Stimulated activated naive CD8-positive, alpha-beta T cell treated with anti-CD3 and anti-CD28 coated beads, Interleukin-15, amount 100 ng/mL, for 72 hours (primary cell): ENCODE data around the gene ANAPC1.
"Not testable (repeated sequence)": the region's sequence is repeated elsewhere in the genome, so short reads cannot be mapped to it uniquely, and the experiment has no call there.

Experiments used
- ATAC-seq: fragments of 150-1000 bp; cut with Tn5 transposase; 2 replicates; pipeline ENCODE4 v1.10.0; 2021; ENCODE audit warnings: mild to moderate bottlenecking, moderate library complexity
- DNase-seq, 2 donors: peaks; one replicate each; pipeline ENCODE4 v3.0.0; 2021 to 2022
- H3K27ac Mint-ChIP-seq, 2 donors: one replicate each; pipeline ENCODE4 v1.8.0; 2022; ENCODE audit warnings: mild to moderate bottlenecking in 2 of 2, mixed read lengths in 2 of 2, moderate library complexity in 2 of 2
- H3K27me3 Mint-ChIP-seq: one replicate; pipeline ENCODE4 v1.8.0; 2022; ENCODE audit warnings: mixed read lengths
- H3K4me1 Mint-ChIP-seq: one replicate; pipeline ENCODE4 v1.8.0; 2022; ENCODE audit warnings: mild to moderate bottlenecking, mixed read lengths
- H3K4me3 Mint-ChIP-seq, 2 donors: one replicate each; pipeline ENCODE4 v1.8.0; 2022; ENCODE audit warnings: mild to moderate bottlenecking in 2 of 2, mixed read lengths in 2 of 2, moderate library complexity in 1 of 2
- H3K9me3 Mint-ChIP-seq, 2 donors: one replicate each; pipeline ENCODE4 v1.8.0; 2022; ENCODE audit warnings: mixed read lengths in 2 of 2

The ANAPC1 gene

DNA sequence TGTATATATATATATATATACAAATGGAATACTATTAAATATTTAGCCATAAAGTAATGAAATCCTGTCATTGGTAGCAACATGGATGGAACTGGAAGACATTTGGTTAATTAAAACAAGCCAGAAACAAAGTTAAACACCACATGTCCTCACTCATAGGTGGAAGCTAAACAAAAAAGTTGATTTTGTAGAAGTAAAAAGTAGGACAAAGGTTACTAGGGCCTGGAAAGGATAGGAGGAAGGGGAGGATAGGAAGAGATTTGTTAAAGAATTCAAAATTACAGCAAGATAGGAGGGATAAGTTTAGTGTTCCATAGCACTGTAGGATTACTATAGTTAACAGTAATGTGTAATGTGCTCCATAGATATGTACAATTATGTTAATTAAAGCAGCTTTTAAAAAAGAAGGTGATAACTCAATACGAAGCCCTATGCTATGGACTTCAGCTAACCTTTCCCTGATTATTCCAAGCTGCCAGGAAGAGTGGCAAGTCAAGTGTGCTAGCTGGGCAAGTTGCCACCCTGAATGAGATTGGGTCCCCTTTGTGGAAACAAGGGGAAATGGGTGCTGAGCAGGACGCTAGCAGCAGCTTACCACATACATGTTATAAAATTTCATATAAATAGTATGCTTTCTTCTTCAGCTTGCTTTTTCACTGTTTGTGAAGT lies 26.8 kb upstream of the ANAPC1 start:
- ATAC-seq (no peak), DNase-seq (no peak)
- Mint-ChIP-seq H3K27me3 (no peaks in the 10 kb centered on the region), H3K4me3 (no peak overlapping the region), H3K4me1 (peaks cover 12% of the 10 kb centered on the region), H3K27ac (no peak overlapping the region), H3K9me3 (no peaks in the 10 kb centered on the region)

DNA sequence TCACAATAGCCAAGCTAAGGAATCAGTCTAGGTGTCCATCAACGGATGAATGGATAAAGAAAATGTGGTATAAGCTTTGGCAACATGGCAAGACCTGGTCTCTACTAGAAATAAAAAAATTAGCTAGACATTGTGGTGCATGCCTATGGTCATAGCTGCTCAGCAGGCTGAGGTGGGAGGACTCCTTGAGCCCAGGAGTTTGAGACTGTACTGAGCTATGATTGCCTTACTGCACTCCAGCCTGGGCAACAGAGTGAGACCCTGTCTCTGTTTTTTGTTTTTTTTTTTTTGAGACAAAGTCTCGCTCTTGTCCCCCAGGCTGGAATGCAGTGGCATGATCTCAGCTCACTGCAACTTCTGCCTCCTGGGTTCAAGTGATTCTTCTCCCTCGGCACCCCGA lies 26.0 kb upstream of the ANAPC1 start:
- not testable (repeated sequence) for H3K27me3 Mint-ChIP-seq

GRCh38 chr2:111909079-111909478 lies 25.1 kb upstream of the ANAPC1 start:
- no peaks in the 10 kb centered on the region for H3K27me3 Mint-ChIP-seq
- H3K4me3 Mint-ChIP-seq, result no peak overlapping the region
- no peak for DNase-seq
- no peak for ATAC-seq
- no peak overlapping the region for H3K27ac Mint-ChIP-seq
- H3K4me1 Mint-ChIP-seq, result peaks cover 13% of the 10 kb centered on the region
- H3K9me3 Mint-ChIP-seq, result no peaks in the 10 kb centered on the region

More for the DNA sequence above, 26.0 kb upstream of the ANAPC1 start:
- not testable (repeated sequence) for H3K27ac Mint-ChIP-seq, ATAC-seq, DNase-seq, H3K9me3 Mint-ChIP-seq, H3K4me3 Mint-ChIP-seq
- H3K4me1 Mint-ChIP-seq, result peaks cover 13% of the 10 kb centered on the region

- no peaks in the 10 kb centered on the region for H3K9me3 Mint-ChIP-seq
- no peak for ATAC-seq
- H3K27ac Mint-ChIP-seq, result no peak overlapping the region
- H3K4me1 Mint-ChIP-seq, result peaks cover 13% of the 10 kb centered on the region
- H3K27me3 Mint-ChIP-seq, result no peaks in the 10 kb centered on the region
- no peak overlapping the region for H3K4me3 Mint-ChIP-seq
- no peak for DNase-seq
Observed at GRCh38 chr2:111908578-111908977, 24.6 kb upstream of the ANAPC1 start.

GRCh38 chr2:111905990-111906735 lies 22.2 kb upstream of the ANAPC1 start:
- Mint-ChIP-seq H3K4me3 (no peak overlapping the region), H3K27me3 (no peaks in the 10 kb centered on the region), H3K9me3 (no peaks in the 10 kb centered on the region), H3K4me1 (peaks cover 13% of the 10 kb centered on the region), H3K27ac (no peak overlapping the region)
- no peak for DNase-seq
- no peak for ATAC-seq

DNA sequence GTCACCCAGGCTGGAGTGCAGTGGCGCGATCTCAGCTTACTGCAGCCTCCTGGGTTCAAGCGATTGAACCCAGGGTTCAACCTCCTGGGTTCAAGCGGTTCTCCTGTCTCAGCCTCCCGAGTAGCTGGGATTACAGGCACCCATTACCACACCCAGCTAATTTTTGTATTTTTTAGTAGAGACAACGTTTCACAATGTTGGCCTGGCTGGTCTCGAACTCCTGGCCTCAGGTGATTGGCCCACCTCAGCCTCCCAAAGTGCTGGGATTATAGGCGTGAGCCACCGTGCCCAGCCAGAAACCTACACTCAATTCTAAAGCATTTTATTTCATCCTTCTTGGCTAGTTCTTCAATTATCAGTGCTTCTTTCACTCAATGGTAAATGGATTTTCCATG lies 21.5 kb upstream of the ANAPC1 start:
- not testable (repeated sequence) for H3K27me3 Mint-ChIP-seq, ATAC-seq, DNase-seq, H3K4me3 Mint-ChIP-seq, H3K9me3 Mint-ChIP-seq, H3K27ac Mint-ChIP-seq
- peaks cover 18% of the 10 kb centered on the region for H3K4me1 Mint-ChIP-seq

DNA sequence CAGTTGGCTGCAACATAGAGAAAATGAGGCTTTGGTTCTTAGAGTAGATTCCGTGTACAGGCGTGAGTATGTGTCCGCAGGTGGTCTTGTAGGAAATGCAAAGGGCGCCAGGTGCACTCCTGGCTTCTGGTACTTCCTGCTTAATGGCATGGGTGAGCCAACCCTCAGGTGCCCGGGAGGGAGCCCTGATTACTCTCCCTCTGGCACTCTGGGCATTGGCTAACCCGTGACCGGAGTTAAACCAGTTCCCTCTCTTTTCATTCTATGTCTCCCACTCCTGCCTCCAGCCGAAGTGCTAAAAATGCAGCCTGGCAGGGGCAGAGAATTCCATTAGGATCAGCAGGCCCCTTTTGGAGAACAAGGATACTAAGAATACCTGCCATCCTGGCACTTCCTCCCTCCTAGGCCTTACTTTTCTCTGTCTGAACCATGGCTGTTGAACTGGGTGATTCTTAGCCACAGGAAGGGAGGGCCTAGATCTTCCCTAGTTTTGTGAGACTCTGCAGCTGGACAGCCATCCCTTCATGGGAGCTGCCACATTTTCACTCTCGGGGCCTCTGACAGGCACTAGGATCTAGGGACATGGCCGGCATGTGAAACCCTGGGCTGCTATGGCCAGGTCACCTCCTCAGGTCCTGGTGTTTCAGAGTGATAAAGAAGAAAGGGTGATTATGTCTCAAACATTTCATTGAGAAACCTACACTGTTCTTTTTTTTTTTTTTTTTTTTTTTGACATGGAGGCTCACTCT lies 20.9 kb upstream of the ANAPC1 start:
- peaks cover 19% of the 10 kb centered on the region for H3K4me1 Mint-ChIP-seq
- ATAC-seq, result no peak
- no peak overlapping the region for H3K4me3 Mint-ChIP-seq

GRCh38 chr2:111903930-111904439 lies 20.0 kb upstream of the ANAPC1 start:
- peaks cover 18% of the 10 kb centered on the region for H3K27me3 Mint-ChIP-seq
- ATAC-seq (no peak), DNase-seq (no peak)
- H3K9me3 Mint-ChIP-seq, result no peaks in the 10 kb centered on the region
- H3K4me1 Mint-ChIP-seq, result peaks cover 27% of the 10 kb centered on the region
- H3K27ac Mint-ChIP-seq, result no peak overlapping the region
- H3K4me3 Mint-ChIP-seq, result no peak overlapping the region

More for the DNA sequence above, 20.9 kb upstream of the ANAPC1 start:
- H3K9me3 Mint-ChIP-seq, result no peaks in the 10 kb centered on the region
- no peak for DNase-seq
- peaks cover 9% of the 10 kb centered on the region for H3K27me3 Mint-ChIP-seq
- no peak overlapping the region for H3K27ac Mint-ChIP-seq

GRCh38 chr2:111903516-111903915 lies 19.5 kb upstream of the ANAPC1 start:
- H3K4me1 Mint-ChIP-seq, result peaks cover 28% of the 10 kb centered on the region
- DNase-seq (no peak), ATAC-seq (no peak)
- no peak overlapping the region for H3K4me3 Mint-ChIP-seq
- peak overlapping the region in 1 of 2 donors; percentile 69 for H3K27ac Mint-ChIP-seq
- no peaks in the 10 kb centered on the region for H3K9me3 Mint-ChIP-seq
- H3K27me3 Mint-ChIP-seq, result peaks cover 21% of the 10 kb centered on the region

DNA sequence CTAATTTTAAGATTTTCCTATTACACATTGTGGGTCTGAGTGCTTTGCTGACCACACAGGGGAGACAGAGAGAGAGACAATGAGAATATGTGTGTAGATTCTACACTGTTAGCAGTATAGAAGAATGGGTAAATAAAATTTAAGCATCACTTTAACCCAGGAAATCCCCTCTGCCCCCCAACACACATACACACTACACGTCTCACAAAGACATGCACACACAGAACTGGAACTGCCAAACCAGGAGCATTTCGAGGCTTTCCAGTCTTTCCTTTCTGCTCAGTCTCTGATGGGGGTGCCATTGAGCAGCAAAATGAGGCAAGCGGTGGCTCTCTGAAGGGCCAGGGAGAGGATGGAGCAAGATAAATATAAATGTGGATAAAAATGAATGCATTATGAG lies 16.9 kb upstream of the ANAPC1 start:
- Mint-ChIP-seq H3K27me3 (peaks cover 29% of the 10 kb centered on the region), H3K9me3 (no peaks in the 10 kb centered on the region), H3K27ac (no peak overlapping the region), H3K4me3 (no peak overlapping the region), H3K4me1 (peaks cover 29% of the 10 kb centered on the region)
- DNase-seq (no peak), ATAC-seq (no peak)

GRCh38 chr2:111898703-111899514 lies 14.9 kb upstream of the ANAPC1 start:
- Mint-ChIP-seq H3K4me3 (peak overlapping the region; percentile 70 to 73), H3K27me3 (peaks cover 49% of the 10 kb centered on the region), H3K9me3 (no peaks in the 10 kb centered on the region), H3K27ac (no peak overlapping the region), H3K4me1 (peaks cover 27% of the 10 kb centered on the region)
- DNase-seq (peak; percentile 30 to 31), ATAC-seq (peak; percentile 53)

DNA sequence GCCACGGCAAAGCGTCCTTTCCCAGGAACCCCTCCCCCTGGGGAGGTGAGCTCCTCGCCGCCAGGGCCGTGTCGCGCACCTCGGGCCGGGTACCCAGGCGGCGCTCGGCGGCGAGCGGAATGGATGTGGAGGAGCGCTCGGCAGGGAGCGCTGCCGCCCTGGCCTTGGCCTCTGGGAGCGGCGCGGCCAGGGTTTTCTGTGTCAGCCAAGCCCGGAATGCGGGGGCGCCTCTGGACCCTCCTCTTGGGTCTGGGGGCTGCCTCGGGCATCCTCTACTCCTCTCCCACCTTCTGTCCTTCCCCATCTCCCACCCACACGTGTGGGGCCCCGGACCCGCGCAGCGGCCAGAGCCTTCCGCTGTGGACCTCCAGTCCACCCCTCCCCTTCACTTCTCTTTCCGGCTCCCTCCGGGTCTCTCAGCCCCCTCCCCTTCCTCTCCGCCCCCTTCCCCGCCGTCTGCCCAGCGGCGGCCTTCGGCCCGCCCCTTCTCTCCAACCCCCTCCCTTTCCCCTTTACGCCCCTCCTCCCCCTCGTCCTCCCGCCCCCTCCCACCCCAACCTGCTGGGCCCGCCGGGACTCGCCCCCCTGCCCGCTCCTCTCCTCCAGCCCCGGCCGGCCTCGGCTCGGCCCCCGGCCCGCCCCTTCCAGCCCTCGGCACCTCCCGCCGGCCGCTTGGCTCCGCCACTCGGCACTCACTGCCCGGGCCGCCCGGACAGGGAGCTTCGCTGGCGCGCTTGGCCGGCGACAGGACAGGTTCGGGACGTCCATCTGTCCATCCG lies 14.1 kb upstream of the ANAPC1 start, which contains the start of gene MERTK:
Gene MERTK (plus strand): TSS at position 684 of the 779 bp plus-strand sequence. CDS start 129 bp downstream, outside the sequence.
- Mint-ChIP-seq H3K4me1 (peaks cover 27% of the 10 kb centered on the region), H3K27me3 (peaks cover 53% of the 10 kb centered on the region), H3K9me3 (no peaks in the 10 kb centered on the region), H3K27ac (no peak within 1 kb of the TSS), H3K4me3 (peak within 1 kb of the TSS; percentile 78 to 83)
- DNase-seq (peak; percentile 65), ATAC-seq (peak; percentile 92)

DNA sequence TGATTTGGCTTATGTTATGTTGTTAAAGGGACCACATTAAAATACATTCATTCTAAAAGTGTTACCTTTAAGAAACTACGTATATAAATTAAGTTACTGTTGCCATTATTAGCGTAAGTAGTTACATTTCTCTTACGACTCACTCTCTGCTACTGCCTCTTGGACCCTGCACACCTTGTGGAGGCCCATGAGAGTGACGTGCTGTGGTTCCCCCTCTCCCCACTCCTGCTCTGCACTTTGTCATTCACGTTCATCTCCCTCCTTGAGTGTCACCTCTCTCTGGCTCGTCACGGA lies 13.6 kb upstream of the ANAPC1 start:
- no peak for ATAC-seq
- Mint-ChIP-seq H3K4me3 (peak overlapping the region; percentile 78 to 83), H3K27ac (no peak overlapping the region)

GRCh38 chr2:111896576-111896975 lies 12.6 kb upstream of the ANAPC1 start:
- DNase-seq, result no peak
- Mint-ChIP-seq H3K27ac (no peak overlapping the region), H3K4me1 (peaks cover 27% of the 10 kb centered on the region), H3K27me3 (peaks cover 53% of the 10 kb centered on the region), H3K4me3 (no peak overlapping the region), H3K9me3 (no peaks in the 10 kb centered on the region)
- ATAC-seq, result no peak

More for the DNA sequence above, 13.6 kb upstream of the ANAPC1 start:
- Mint-ChIP-seq H3K4me1 (peaks cover 27% of the 10 kb centered on the region), H3K9me3 (no peaks in the 10 kb centered on the region), H3K27me3 (peaks cover 53% of the 10 kb centered on the region)
- no peak for DNase-seq
